MM.1S (cell line): ENCODE data around the gene DDC.

Experiments
- DNase-seq: peaks from one replicate; pipeline ENCODE4 v3.0.0-alpha.2; 2015
- H2AFZ ChIP-seq: fragments of 300-600 bp; sonication (generic); 2 replicates; pipeline ENCODE4 v1.6.0; 2016; ENCODE audit warnings: antibody characterized with exemption, low read length
- H3F3A ChIP-seq: fragments of 300-600 bp; sonication (generic); 2 replicates; pipeline ENCODE4 v1.6.1; 2016; ENCODE audit warnings: mild to moderate bottlenecking, antibody characterized with exemption, low read length, moderate library complexity, mixed read lengths; ENCODE audit not compliant: insufficient read depth
- H3K27ac ChIP-seq: fragments of 300-600 bp; sonication (generic); 2 replicates; pipeline ENCODE4 v1.5.1; 2016; ENCODE audit warnings: mild to moderate bottlenecking, low read length
- H3K27me3 ChIP-seq: fragments of 300-600 bp; sonication (generic); replicated peaks from 2 replicates; pipeline ENCODE4 v1.6.0; 2016; ENCODE audit warnings: low read length; ENCODE audit not compliant: insufficient read depth
- H3K36me3 ChIP-seq: fragments of 300-600 bp; sonication (generic); replicated peaks from 2 replicates; pipeline ENCODE4 v1.6.1; 2016; ENCODE audit warnings: mild to moderate bottlenecking, low read length, mixed read lengths; ENCODE audit not compliant: insufficient read depth
- H3K4me1 ChIP-seq: fragments of 300-600 bp; sonication (generic); 2 replicates; pipeline ENCODE4 v1.6.1; 2016; ENCODE audit warnings: low read length, mixed read lengths
- H3K4me2 ChIP-seq: fragments of 300-600 bp; sonication (generic); 2 replicates; pipeline ENCODE4 v1.6.0; 2016; ENCODE audit warnings: low read depth, low read length
- H3K4me3 ChIP-seq: fragments of 300-600 bp; sonication (generic); 2 replicates; pipeline ENCODE4 v1.5.1; 2016; ENCODE audit warnings: low read length, mixed read lengths
- H3K79me2 ChIP-seq: fragments of 300-600 bp; sonication (generic); 2 replicates; pipeline ENCODE4 v1.6.1; 2016; ENCODE audit warnings: mixed run types, low read length, mixed read lengths
- H3K9ac ChIP-seq: fragments of 300-600 bp; sonication (generic); 2 replicates; pipeline ENCODE4 v1.6.1; 2016; ENCODE audit warnings: low read length, mixed read lengths
- H3K9me2 ChIP-seq: fragments of 300-600 bp; sonication (generic); replicated peaks from 2 replicates; pipeline ENCODE4 v1.6.1; 2016; ENCODE audit warnings: mild to moderate bottlenecking, low read length, mixed read lengths; ENCODE audit not compliant: insufficient read depth
- H3K9me3 ChIP-seq: fragments of 300-600 bp; sonication (generic); replicated peaks from 2 replicates; pipeline ENCODE4 v1.6.1; 2016; ENCODE audit warnings: mild to moderate bottlenecking, low read length, mixed read lengths; ENCODE audit not compliant: insufficient read depth
- H4K20me1 ChIP-seq: fragments of 300-600 bp; sonication (generic); 2 replicates; pipeline ENCODE4 v1.6.1; 2016; ENCODE audit warnings: mild to moderate bottlenecking, low read length, moderate library complexity, mixed read lengths; ENCODE audit not compliant: insufficient read depth
- CTCF ChIP-seq: fragments of 300-600 bp; sonication (generic); IDR thresholded peaks from 2 replicates; pipeline ENCODE4 v1.5.1; 2016; ENCODE audit warnings: antibody characterized with exemption, low read length, mixed read lengths
- EZH2 ChIP-seq: fragments of 300-600 bp; sonication (generic); optimal IDR thresholded peaks from 2 replicates; pipeline ENCODE3; 2017; ENCODE audit warnings: low read depth, mild to moderate bottlenecking, antibody characterized with exemption, low read length, mixed read lengths
- EZH2phosphoT487 ChIP-seq: fragments of 300-600 bp; sonication (generic); IDR thresholded peaks from 2 replicates; pipeline ENCODE4 v1.6.1; 2018; ENCODE audit warnings: antibody characterized with exemption, low read length

The DDC gene

GRCh38 chr7:50496569-50496968 lies 68.6 kb downstream of the DDC start:
- Histone ChIP-seq H3K27me3 (no peaks in the 10 kb centered on the region), H2AFZ (no peak overlapping the region), H3K4me3 (no peak overlapping the region), H3F3A (no peaks in the 10 kb centered on the region), H3K9me2 (no peaks in the 10 kb centered on the region), H3K4me2 (no peak overlapping the region), H4K20me1 (no peaks in the 10 kb centered on the region), H3K36me3 (no peaks in the 10 kb centered on the region), H3K9ac (no peak overlapping the region), H3K79me2 (no peaks in the 10 kb centered on the region), H3K27ac (no peak overlapping the region), H3K9me3 (no peaks in the 10 kb centered on the region), H3K4me1 (no peaks in the 10 kb centered on the region)
- no peak for TF ChIP-seq CTCF
- no peak for TF ChIP-seq EZH2phosphoT487
- no peak for TF ChIP-seq EZH2
- no peak for DNase-seq

- H3K27me3 ChIP-seq, result no peaks in the 10 kb centered on the region
- no peak overlapping the region for H3K4me2 ChIP-seq
- no peaks in the 10 kb centered on the region for H3K79me2 ChIP-seq
- DNase-seq, result no peak
- no peaks in the 10 kb centered on the region for H3F3A ChIP-seq
- H3K36me3 ChIP-seq, result no peaks in the 10 kb centered on the region
- H3K9ac ChIP-seq, result no peak overlapping the region
- H3K9me2 ChIP-seq, result no peaks in the 10 kb centered on the region
- H3K9me3 ChIP-seq, result no peaks in the 10 kb centered on the region
- no peak overlapping the region for H2AFZ ChIP-seq
- H3K4me1 ChIP-seq, result no peaks in the 10 kb centered on the region
- no peaks in the 10 kb centered on the region for H4K20me1 ChIP-seq
- TF ChIP-seq EZH2 (no peak), CTCF (no peak), EZH2phosphoT487 (no peak)
- no peak overlapping the region for H3K4me3 ChIP-seq
- no peak overlapping the region for H3K27ac ChIP-seq
Observed at GRCh38 chr7:50495746-50496145, 69.5 kb downstream of the DDC start.

GRCh38 chr7:50492770-50493519 lies 72.3 kb downstream of the DDC start:
- no peaks in the 10 kb centered on the region for H3K79me2 ChIP-seq
- no peaks in the 10 kb centered on the region for H3K4me1 ChIP-seq
- H3K9me2 ChIP-seq, result no peaks in the 10 kb centered on the region
- no peak overlapping the region for H3K4me2 ChIP-seq
- TF ChIP-seq EZH2phosphoT487 (no peak), EZH2 (no peak)
- H3K4me3 ChIP-seq, result no peak overlapping the region
- no peak for DNase-seq
- no peak overlapping the region for H2AFZ ChIP-seq
- H3K27ac ChIP-seq, result no peak overlapping the region
- no peak overlapping the region for H3K9ac ChIP-seq
- H3K9me3 ChIP-seq, result no peaks in the 10 kb centered on the region
- no peaks in the 10 kb centered on the region for H3K27me3 ChIP-seq
- H3K36me3 ChIP-seq, result no peaks in the 10 kb centered on the region
- no peaks in the 10 kb centered on the region for H3F3A ChIP-seq
- no peaks in the 10 kb centered on the region for H4K20me1 ChIP-seq

GRCh38 chr7:50491943-50492342 lies 73.3 kb downstream of the DDC start:
- H2AFZ ChIP-seq, result no peak overlapping the region
- no peak for TF ChIP-seq CTCF
- no peak for TF ChIP-seq EZH2
- no peak for TF ChIP-seq EZH2phosphoT487
- H3K9ac ChIP-seq, result no peak overlapping the region
- H3K4me3 ChIP-seq, result no peak overlapping the region
- H3K79me2 ChIP-seq, result no peaks in the 10 kb centered on the region
- no peaks in the 10 kb centered on the region for H3F3A ChIP-seq
- H3K9me2 ChIP-seq, result no peaks in the 10 kb centered on the region
- H4K20me1 ChIP-seq, result no peaks in the 10 kb centered on the region
- H3K4me2 ChIP-seq, result no peak overlapping the region
- no peaks in the 10 kb centered on the region for H3K4me1 ChIP-seq
- H3K27ac ChIP-seq, result no peak overlapping the region
- H3K9me3 ChIP-seq, result no peaks in the 10 kb centered on the region
- DNase-seq, result no peak
- no peaks in the 10 kb centered on the region for H3K27me3 ChIP-seq
- H3K36me3 ChIP-seq, result no peaks in the 10 kb centered on the region
